ENCODE measurements around the gene DPYSL4. TPM values are rescaled to one million over a fixed set of nuclear protein-coding genes. Genes with fewer than 3 reads are reported as not detected.
"Not testable (repeated sequence)": the region's sequence is repeated elsewhere in the genome, so short reads cannot be mapped to it uniquely, and the experiment has no call there.

Gene DPYSL4
- total RNA-seq, 1 donor from 2014 or later, result 0.94 TPM

DNA sequence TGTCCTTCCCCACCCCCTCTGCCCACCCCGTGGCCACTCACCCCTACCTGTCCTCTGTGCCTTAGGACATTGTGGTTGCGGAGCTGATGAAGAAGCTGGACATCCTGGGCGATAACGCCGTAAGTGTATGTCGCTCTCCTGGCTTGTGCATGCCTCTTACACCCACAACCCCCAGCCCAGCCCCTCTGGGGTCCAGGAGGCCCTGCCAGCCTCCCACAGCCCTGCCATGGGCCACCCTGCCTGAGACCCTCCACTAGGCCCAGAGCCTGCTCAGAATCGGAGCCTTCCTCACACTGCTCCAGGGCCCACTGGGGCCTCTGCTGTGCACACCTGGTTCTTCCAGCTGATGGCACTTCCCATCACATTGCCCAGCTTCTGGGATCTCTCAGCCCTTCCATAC lies 36.8 kb upstream of the DPYSL4 start:
- no peak for DNase-seq (ENCODE audit: low read depth)

DNA sequence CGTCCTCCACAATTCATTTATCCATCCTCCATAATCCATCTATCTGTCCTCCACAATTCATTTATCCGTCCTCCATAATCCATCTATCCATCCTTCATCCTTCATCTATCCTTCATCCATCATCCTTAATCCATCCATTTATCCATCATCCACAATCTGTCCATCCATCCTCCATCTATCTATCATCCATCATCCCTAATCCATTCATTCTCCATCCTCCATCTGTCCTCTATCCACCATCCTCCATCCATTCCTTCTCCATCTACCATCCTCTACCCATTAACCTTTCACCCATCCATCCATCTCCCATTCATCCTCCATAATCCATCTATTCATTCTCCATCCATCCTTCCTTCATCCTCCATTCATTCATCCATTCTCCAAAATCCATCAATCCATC lies 36.0 kb upstream of the DPYSL4 start:
- no peak for DNase-seq (ENCODE audit: low read depth)

DNA sequence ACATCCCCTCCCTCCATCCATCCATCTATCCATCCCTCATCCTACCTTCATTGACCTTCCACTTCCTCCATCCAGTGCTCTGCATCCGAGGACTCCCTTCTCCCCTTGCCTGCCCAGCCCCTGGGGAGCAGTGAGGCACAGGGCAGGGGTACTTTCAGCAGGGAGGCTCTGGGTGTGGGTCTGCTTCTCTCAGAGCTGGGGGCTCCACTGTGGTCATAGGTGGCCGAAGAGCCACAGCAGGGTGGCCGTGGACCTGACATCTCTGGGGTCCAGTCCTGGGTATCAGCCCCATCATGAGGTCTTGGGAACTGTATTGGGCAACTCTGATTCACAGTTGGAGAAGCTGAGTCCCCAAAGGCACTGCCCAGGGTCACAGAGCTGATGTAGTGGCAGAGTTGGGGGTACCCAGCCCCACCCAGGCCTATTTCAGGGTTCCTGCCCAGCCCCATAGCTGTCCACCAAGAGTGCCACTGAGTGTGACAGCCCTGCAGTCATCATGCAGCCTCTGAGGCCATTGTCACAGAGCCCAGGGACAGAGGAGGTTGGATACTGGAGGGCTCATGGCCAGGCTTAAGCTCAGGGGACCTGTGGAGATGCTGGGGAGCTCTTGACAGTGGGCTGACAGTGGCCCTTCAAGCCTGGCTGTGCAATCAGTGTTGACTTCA lies 35.3 kb upstream of the DPYSL4 start:
- DNase-seq (ENCODE audit: low read depth), result no peak

DNA sequence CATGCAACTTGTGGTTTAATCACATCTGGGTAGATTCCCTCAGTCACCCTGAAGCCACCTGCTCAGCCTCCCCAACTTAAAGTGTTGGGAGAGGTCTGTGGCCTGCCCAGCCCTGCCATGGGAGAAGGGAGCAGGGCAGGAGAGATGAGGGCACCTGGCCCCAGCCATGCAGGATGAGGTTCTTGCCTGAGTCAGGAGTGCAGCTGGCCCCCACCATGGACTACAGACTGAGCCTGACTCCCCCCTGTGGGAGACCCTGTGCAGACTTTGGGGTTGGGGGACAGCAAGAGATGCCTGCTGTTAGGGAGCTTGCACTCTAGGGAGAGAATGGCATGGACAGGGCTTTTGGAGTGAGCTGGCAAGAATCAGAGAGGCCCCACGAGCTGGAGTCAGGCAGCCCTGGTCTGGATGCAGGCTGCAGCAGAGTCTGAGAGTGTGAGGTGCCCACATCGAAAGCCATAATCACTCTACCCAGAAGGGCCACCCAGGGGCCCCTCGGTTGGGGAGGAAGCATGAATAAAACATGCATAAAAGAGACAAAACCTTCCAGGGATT lies 34.7 kb upstream of the DPYSL4 start:
- no peak for DNase-seq (ENCODE audit: low read depth)

DNA sequence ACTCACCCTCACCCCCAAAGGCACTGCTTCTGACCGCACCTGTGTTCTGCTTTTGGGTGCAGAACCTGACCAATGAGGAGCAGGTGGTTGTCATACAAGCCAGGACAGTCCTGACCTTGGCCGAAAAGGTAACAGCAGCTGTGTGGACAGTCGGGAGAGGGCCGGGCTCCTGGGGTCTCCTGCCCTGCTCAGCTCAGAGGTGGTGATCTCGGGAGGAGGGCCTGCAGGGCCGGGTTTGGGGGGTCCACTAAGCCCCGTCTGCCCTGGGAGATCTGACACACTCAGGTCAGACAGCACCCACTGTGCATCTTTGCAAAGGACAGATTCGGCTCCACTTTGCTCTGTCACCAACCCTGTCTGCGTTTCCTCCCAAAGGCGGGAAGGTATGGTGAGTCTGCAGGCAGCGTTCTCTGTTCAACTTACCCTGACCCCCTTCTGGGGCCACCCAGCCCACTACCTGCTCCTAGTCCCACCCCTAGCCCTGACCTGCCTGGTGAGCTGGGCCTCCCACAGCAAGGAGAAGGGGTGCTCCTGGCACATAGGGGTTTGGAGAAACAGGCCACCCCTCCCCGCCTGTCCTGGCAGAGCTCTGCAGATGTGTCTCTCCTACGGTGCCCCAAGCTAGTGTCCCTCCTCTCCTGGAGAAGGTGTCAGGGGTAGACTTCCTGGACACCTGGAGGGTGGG lies 33.7 kb upstream of the DPYSL4 start:
- no peak for DNase-seq (ENCODE audit: low read depth)

DNA sequence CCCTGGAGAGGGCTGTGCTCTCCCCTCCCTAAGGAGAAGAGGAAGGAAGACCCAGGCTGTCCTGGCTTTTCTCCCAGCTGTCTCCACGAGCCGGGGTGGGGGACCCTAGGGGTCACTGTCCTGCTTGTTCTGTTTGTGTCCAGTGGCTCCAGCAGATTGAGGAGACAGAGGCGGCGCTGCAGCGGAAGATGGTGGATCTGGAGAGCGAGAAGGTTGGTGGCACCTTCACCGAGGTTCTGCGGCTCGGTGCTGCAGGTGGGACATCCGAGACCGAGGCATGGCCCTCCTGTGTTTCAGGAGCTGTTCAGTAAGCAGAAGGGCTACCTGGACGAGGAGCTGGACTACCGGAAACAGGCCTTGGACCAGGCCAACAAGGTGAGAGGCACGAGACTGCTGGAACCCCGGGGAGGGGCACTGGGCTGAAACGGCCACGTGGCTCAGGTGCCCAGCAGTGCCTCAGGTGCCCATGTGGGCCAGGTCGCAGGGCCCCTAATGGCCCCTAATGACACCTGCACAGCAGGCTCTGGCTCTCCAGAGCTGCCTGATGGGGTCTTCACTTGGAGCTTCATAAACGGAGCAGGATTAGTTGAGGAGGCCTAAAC lies 33.0 kb upstream of the DPYSL4 start:
- no peak for DNase-seq (ENCODE audit: low read depth)

DNA sequence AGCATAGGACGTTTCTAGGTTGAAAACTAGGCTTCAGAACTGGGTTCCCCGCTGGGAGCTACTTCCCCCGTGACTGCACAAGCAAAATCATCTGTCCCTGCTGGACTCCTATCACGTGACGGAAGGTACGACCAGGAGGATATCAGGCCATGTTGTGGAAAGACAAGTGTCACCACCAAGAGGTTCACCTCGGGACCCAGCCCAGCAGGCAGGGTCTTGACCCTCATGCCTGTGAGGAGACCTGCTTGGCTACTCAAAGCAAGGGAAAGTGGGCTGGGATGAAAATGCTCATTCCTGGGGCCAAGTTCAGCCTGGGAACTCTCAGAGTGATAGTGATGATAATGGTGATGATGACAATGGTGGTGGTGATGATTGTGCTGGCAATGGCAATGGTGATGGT lies 32.3 kb upstream of the DPYSL4 start:
- DNase-seq (ENCODE audit: low read depth), result no peak

DNA sequence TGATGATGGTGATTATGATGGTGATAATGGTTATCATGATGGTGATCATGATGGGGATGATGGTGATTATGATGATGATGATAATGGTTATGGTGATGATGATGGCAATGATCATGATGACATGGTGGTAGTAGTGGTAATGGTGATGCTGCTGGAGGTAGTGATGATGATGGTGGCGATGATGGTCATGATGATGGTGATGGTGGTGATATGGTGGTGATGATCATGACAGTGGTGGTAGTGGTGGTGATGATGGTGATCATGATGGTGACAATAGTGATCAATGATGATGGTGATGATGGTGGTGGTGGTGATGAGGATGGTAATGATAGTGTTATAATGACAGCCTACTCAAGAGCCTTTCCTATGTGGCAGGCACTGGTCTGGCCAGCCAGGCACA lies 31.8 kb upstream of the DPYSL4 start:
- no peak for DNase-seq (ENCODE audit: low read depth)

DNA sequence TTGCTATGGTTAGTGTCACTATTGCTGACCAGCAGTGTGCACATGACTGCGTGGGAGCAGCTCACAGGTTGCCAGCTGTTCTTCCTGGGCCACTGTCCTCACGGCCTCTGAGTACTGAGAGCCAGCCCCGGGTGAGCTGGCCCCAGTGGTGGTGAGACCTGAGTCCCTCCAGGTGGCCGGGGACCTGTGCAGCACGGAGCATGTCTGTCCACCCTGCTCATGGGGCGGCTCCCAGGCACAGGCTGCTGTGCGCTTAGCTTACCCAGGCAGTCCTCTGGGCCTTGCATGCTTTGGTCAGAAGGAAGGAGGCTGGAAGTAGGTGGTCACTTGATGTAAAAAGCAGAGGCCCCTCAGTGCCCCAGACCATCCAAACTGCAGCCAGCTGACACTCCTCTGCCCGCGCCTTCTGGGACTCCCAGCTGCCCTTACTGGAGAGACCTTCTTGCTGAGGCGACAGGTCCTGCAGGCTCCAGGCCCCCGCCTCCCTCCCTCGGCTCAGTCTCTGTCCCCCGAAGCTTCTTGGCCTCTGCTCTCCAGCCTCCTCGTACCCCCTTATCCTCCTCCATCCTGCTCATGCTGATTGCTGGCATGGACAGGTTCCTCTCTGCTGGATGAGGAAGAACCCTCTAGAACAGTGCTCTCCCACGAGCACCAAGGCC lies 30.9 kb upstream of the DPYSL4 start:
- DNase-seq (ENCODE audit: low read depth), result no peak

DNA sequence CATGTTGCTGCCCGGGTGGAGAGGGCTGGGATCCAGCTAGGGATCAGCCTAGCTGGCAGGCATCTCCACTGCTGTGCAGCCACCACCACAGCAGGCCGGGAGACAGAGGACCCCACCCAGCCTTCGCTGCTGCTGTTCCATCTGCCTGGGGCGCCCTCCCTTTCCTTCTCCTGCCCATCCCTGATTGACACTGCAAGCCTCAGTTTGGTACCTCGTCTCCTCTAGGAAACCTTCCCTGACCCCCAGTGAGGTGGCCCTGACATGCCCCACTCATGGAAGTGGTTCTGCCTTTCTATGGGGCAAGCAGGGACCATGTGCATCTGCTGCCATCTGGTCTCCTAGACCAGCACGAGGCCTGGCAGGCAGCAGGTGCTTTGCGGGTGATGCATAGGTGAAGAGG lies 30.4 kb upstream of the DPYSL4 start:
- DNase-seq (ENCODE audit: low read depth), result no peak

DNA sequence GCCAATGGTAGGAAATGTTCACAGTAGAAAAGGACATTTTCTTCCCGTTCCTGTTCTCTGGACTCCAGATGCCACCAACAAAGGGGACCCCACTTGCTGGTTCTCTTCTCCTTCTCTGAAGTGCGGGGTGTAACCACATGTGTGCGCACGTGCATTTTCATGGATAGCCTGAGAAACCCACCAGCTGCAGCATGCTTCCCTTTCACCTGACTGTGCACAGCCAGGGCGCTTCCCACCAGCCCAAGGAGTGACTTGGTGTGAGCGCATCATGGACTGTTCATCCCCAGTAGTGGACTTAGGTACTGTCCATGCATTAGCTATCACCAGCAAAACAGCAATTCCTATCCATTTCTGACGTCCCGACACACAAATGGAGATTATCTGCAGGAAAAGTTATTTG lies 29.6 kb upstream of the DPYSL4 start:
- no peak for DNase-seq (ENCODE audit: low read depth)

DNA sequence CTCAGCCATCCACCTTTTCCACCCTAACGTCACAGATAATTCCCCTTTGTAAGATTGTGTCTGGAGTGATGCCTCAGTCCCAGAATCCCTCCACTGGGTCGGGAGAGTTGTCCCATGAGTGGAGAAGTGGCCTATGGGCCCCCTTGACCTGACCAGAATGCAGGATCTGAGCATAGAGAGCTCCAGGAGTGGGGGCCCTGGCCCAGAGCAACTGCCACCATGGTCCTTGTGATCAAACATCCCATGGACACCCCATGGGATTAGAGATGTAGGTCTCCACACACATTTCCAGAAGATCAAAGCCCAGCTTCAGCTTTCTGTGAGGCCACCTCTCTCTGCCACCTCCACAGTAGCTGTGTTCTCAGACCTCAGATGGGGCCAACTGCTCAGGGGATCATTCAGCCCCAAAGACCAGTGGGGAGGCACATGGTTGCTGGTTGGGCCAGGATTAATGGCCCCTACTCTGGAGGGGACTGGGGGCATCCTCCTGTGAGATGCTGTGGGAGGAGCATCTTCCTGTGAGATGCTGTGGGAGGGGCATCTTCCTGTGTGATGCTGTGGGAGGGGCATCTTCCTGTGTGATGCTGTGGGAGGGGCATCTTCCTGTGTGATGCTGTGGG lies 28.5 kb upstream of the DPYSL4 start:
- no peak for DNase-seq (ENCODE audit: low read depth)

DNA sequence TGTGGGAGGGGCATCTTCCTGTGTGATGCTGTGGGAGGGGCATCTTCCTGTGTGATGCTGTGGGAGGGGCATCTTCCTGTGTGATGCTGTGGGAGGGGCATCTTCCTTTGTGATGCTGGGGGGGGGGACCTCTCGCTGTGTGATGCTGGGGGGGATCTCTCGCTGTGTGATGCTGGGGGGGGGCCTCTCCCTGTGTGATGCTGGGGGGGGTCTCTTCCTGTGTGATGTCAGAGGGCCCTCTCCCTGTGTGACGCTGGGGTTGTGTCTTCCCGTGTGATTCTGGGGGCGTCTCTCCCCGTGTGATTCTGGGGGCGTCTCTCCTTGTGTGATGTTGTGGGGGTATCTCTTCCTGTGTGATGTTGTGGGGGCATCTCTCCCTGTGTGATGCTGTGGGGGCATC lies 27.9 kb upstream of the DPYSL4 start:
- no peak for DNase-seq (ENCODE audit: low read depth)

DNA sequence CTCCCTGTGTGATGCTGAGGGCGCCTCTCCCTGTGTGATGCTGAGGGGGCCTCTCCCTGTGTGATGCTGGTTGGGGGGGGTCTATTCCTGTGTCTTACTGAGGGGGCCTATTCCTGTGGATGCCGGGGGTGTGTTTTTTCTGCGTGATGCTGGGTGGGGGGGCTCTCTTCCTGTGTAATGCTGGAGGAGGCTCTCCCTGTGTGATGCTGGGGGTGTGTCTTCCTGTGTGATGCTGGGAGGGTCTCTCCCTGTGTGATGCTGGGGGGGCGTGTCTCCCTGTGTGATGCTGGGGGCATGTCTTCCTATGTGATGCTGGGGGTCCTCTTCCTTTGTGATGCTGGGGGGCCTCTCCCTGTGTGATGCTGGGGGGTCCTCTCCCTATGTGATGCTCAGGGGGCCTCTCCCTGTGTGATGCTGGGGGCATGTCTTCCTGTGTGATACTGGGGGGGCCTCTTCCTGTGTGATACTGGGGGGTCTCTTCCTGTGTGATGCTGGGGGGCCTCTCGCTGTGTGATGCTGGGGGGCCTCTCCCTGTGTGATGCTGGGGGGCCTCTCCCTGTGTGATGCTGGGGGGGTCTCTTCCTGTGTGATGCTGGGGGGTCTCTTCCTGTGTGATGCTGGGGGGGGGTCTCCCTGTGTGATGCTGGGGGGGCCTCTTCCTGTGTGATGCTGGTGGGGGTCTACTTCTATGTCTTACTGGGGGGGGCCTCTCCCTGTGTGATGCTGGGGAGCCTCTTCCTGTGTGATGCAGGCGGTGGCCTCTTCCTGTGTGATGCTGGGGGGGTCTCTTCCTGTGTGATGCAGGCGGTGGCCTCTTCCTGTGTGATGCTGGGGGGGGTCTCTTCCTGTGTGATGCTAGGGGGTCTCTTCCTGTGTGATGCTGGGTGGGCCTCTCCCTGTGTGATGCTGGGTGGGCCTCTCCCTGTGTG lies 27.2 kb upstream of the DPYSL4 start:
- not testable (repeated sequence) for DNase-seq (ENCODE audit: low read depth)

DNA sequence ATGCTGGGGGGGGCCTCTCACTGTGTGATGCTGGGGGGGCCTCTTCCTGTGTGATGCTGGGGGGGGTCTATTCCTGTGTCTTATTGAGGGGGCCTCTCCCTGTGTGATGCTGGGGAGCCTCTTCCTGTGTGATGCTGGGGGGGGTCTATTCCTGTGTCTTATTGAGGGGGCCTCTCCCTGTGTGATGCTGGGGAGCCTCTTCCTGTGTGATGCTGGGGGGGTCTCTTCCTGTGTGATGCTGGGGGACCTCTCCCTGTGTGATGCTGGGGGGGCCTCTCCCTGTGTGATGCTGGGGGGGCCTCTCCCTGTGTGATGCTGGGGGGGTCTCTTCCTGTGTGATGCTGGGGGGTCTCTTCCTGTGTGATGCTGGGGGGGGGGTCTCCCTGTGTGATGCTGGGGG lies 26.5 kb upstream of the DPYSL4 start:
- not testable (repeated sequence) for DNase-seq (ENCODE audit: low read depth)

DNA sequence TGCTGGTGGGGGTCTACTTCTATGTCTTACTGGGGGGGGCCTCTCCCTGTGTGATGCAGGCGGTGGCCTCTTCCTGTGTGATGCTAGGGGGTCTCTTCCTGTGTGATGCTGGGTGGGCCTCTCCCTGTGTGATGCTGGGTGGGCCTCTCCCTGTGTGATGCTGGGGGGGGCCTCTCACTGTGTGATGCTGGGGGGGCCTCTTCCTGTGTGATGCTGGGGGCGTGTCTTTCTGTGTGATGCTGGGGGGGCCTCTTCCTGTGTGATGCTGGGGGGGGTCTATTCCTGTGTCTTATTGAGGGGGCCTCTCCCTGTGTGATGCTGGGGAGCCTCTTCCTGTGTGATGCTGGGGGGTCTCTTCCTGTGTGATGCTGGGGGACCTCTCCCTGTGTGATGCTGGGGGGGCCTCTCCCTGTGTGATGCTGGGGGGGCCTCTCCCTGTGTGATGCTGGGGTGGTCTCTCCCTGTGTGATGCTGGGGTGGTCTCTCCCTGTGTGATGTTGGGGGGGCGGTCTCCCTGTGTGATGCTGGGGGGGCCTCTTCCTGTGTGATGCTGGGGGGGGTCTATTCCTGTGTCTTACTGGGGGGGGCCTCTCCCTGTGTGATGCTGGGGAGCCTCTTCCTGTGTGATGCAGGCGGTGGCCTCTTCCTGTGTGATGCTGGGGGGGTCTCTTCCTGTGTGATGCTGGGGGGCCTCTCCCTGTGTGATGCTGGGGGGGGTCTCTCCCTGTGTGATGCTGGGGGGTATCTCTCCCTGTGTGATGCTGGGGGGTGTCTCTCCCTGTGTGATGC lies 25.7 kb upstream of the DPYSL4 start:
- DNase-seq (ENCODE audit: low read depth), result not testable (repeated sequence)

DNA sequence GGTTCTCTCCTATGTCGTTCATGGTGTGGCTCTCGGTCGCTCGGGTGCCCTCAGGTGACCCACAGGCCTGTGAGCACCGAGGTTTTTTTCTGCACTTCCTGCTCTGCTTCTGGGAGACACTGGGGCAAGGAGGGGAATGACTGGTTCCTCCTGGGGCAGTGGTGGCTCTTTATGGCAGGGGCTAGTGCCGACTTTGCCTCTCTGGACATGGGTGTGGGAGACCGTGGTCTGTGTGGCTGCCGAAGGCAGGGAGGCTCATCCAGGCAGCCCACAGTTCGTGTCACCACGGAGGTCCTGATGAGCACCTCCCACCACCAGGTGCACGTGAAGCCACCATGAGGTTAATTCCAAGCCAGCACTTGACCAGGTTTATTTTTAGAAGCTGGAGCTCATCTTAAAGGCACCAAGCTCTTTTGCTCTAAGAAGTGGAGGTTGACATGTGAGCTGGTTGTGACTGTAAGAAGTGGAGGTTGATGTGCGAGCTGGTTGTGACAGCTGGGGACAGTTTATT lies 24.7 kb upstream of the DPYSL4 start:
- DNase-seq (ENCODE audit: low read depth), result no peak

DNA sequence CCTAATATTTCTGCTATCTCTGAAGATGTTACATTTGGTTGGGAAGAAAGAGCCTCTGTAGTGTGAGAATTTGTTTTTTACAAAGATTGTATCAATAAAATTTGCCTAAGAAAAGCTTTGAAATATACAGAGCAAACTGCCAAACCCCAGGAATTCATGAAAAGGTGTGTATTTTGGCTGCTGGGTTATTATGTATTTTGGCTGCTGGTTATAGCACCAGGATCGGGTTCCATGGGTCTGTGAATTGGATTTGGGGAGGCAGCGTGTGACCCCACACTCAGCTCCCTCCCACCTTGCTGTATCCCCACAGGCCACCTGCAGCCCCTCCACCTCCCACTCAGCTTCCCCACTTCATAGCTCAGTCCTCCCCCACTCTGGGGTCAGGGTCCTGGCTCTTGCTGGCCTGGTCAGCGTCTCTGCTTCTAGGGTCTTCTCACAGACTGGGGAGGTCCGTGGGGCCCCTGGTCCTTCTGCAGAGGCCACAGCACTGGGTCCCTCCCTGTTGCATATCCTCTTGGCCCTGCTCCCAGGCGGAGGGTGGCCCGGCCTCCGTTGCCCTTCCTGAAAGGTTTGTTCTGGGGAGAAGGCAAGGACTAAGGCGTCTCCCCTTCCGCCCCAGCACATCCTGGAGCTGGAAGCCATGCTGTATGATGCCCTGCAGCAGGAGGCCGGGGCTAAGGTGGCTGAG lies 24.0 kb upstream of the DPYSL4 start:
- DNase-seq (ENCODE audit: low read depth), result no peak

DNA sequence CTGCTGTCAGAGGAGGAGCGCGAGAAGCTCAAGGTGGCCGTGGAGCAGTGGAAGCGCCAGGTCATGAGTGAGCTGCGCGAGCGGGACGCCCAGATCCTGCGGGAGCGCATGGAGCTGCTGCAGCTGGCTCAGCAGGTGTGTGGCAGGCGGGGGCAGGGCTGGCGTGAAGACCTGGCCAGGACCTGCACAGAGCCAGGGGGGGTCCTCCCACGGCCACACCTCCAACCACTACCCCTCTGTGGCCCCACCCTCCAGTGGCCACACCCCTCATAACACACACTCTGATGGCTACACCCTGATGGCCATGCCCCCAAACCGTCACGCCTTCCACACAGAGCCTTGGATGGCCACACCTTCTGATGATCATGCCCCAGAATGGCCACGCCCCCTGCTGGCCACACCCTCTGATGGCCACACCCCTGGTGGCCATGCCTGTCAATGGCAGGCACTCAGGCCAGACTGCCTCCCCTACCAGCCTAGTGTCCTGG lies 23.4 kb upstream of the DPYSL4 start:
- no peak for DNase-seq (ENCODE audit: low read depth)

Measured in renal cortical epithelial cell (primary cell).